HL-60/S4 treated with retinoic acid at 250 ng/mL for 4 days and 3 days (cell line): ENCODE results near the gene SYNGR3.

Experiments used
- in situ Hi-C: fragments of 300-500 bp; cut with MboI; formaldehyde crosslinking; loops from 2 replicates; pipeline ENCODE4 v1.7.0; 2022; ENCODE audit warnings: low sequenced_read_pairs

Gene SYNGR3

GRCh38 chr16:1991948-1992703 is 2.4 kb downstream of the SYNGR3 start:
- in situ Hi-C loops = no loop called here

GRCh38 chr16:1992704-1993317 is 3.0 kb downstream of the SYNGR3 start:
- in situ Hi-C loops = no loop called here

DNA sequence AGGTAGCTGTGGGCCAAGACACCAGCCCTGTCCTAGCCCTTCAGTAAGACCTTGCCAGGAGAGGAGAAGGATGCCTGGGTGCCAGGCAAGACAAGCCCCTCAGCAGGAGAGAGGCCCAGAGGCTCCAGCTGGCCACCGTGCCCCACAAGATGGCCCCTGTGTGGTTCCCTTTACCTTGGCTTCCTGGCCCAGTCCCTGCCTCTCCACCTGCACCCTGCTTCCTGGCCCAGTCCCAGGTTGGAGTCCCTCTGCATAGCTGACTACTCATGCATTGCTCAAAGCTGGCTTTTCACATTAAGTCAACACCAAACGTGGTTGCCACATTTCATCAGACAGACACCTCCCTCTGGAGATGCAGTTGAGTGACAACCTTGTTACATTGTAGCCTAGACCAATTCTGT is 4.0 kb downstream of the SYNGR3 start:
- in situ Hi-C loops = no loop called here

DNA sequence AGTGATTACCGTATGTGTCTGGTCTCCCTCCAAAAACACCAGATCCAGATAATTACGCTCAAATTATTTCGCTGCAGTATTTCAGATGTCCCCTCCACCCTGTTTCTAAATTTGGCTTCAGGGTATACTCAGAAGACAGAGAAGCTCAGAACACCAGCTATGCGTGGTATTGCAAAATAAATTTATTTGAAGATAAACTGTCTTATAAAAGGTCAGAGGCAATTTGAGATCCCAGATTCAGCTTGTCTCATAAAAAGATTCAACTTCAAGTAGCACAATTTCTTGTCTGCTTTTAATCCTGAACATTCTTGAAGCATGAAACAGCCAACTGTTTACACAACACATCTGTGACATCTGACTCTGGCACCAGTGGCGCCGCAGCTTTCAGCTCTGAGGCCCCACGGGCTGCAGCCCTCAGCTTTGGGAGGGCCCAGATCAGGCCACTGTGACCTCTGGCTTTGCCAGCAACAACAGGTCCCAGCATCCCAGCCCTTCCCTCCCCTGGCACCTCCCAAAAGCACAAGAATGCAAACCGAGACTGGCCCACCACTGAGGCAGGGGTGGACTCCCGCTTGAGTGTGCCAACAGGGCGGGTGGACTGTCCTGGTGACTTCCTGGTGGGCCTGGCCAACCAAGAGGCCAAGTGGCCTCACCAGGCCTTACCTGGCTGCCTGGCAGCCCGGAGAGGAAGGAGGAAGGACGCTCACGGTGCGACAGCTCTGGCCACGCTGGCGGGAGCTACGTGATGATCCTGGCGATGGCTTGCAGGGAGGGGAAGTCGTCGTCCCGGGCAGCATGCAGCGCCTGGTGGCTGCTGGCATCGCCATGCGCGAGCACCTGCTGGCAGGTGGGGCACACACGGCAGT is 8.0 kb downstream of the SYNGR3 start:
- in situ Hi-C loops = no loop called here

- in situ Hi-C loops = no loop called here
These were observed 8.6 kb downstream of the SYNGR3 start for GRCh38 chr16:1998360-1998835.

- in situ Hi-C loops = no loop called here
These were observed 9.4 kb downstream of the SYNGR3 start for GRCh38 chr16:1998852-1999801.

DNA sequence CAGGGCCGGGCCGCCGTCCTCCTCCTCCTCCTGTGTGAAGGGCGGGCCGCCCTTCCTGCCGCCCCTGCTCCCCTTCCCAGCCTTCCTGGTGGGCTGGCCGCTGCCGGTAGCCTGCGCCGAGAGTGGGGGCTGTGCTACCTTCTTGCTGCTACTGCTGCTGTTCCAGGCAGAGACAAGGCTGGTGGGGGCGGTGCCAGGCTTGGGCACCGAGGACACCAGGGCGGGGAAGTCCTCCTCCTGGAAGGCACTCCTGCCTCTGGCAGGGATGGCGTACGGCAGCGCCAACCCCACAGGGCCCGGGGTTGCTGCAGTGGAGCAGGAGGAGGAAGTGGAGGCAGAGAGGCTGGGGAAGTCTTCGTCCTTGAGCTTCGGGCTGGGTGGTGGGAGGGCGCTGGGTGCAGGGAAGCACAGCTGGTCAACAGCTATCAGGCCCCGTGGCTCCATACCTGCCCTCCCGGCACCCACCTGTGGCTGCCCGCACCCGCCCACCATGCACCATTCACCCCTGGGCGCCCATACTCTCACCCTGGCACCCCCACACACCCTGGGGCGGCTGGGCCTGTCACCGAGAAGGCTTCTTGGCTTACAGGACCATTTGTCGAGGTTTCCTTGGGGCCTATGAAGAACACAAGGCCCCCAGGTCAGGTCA is 10.2 kb downstream of the SYNGR3 start:
- in situ Hi-C loops = loop anchor here (25.0 kb wide), 1 partner anchor 487 kb away; the partner anchor contains the start of gene TBC1D24

DNA sequence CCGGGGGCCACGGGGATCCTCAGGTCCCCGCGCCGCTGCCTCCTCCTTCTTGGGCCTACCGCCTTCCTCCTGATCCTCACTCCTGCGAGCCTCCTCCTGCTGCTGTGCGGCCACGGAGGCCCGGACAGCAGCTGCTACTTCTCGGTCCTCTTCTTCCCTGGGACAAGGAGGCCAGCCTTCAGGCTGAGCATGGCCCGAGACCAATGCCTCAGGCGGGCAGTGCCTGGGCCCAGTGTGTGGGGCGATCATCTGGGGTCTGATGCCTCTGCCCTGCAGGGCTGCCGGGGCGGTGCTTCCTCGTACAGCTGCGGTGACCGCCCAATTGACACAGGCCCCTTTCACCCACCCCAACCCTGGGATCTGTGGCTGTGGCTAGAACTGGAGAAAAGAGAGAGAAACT is 11.3 kb downstream of the SYNGR3 start:
- in situ Hi-C loops = loop anchor here (25.0 kb wide), 1 partner anchor 486 kb away; the partner anchor contains the start of gene TBC1D24

GRCh38 chr16:2001456-2002355 is 11.9 kb downstream of the SYNGR3 start:
- in situ Hi-C loops = loop anchor here (25.0 kb wide), 1 partner anchor 486 kb away; the partner anchor contains the start of gene TBC1D24

- in situ Hi-C loops = loop anchor here (25.0 kb wide), 1 partner anchor 485 kb away; the partner anchor contains the start of gene TBC1D24
These were observed 12.8 kb downstream of the SYNGR3 start for GRCh38 chr16:2002406-2003230.

DNA sequence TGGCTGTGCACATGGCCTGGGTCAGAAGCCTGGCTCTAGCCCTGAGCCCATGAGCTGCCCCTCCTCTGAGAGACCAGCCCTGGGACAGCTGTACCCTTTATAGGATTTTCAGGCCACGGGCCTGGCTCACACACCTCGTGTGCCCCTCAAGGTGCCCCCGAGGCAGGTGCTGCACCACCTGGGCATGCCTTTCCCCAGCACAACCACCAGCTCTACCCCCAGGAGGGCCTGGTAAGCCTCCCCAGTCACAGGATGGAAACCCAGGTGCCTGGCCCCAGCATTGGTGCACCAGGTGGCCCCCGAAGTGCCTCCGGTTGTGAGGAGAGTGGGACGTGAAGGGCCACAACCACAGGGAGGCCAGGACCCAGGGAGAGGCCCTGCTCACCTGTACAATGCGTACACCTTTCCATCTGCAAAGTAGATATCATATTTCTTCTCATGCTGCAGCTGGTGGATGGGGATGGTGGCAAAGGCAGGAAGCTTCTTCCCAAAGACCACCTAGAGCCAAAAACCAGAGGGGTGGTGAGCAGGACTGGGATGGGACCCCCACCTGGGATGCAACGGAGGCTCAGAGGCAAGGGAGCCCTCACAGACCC is 13.6 kb downstream of the SYNGR3 start:
- in situ Hi-C loops = loop anchor here (25.0 kb wide), 1 partner anchor 484 kb away; the partner anchor contains the start of gene TBC1D24

GRCh38 chr16:2003827-2004641 is 14.3 kb downstream of the SYNGR3 start:
- in situ Hi-C loops = loop anchor here (25.0 kb wide), 1 partner anchor 483 kb away; the partner anchor contains the start of gene TBC1D24

- in situ Hi-C loops = loop anchor here (25.0 kb wide), 1 partner anchor 482 kb away; the partner anchor contains the start of gene TBC1D24
These were observed 15.2 kb downstream of the SYNGR3 start for GRCh38 chr16:2004795-2005517.

DNA sequence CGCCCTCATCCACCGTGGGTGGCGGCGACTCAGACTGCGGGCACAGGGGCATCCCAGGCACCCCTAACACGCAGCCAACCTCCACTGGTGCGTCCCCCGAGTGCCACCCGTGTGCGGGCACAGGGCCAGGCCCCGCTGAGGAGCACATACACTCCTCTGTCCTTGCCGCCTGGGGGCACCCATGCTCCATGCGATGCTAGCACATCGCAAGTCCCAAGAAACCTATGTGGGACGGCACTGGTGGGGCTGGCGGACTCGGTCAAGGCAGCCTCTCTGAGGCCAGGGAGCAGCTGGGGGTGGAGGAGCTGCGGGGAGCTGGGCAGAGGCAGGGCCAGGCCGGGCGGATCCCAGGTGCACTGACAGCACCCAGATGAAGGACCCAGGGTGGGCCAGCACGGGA is 15.9 kb downstream of the SYNGR3 start:
- in situ Hi-C loops = loop anchor here (25.0 kb wide), 1 partner anchor 482 kb away; the partner anchor contains the start of gene TBC1D24

GRCh38 chr16:2006317-2006716 is 16.5 kb downstream of the SYNGR3 start:
- in situ Hi-C loops = loop anchor here (25.0 kb wide), 1 partner anchor 481 kb away; the partner anchor contains the start of gene TBC1D24
